Stimulated activated CD4-positive, alpha-beta T cell treated with anti-CD3 and anti-CD28 coated beads, TNF-alpha, amount 100 ng/mL, for 24 hours (primary cell): ENCODE data around the gene DBH.

ENCODE experiments used
- DNase-seq, 3 experiments: peaks; one replicate each; pipeline ENCODE4 v3.0.0-alpha.2; 2020; ENCODE audit warnings: low read depth in 3 of 3

Gene DBH

GRCh38 chr9:133635533-133636531 lies at the start of gene DBH:
Gene DBH (plus strand): TSS chr9:133636363. CDS start chr9:133636372, 9 bp downstream.
- DNase-seq, result no peak

- no peak for DNase-seq
Observed at GRCh38 chr9:133587051-133587450, 49.1 kb upstream of the DBH start.

- DNase-seq, result no peak
Observed at GRCh38 chr9:133587466-133587865, 48.7 kb upstream of the DBH start.

- peak; percentile 20 to 42 (median 25) for DNase-seq
Observed at GRCh38 chr9:133589454-133590227, 46.5 kb upstream of the DBH start.

GRCh38 chr9:133590231-133590855 lies 45.8 kb upstream of the DBH start:
- no peak for DNase-seq

GRCh38 chr9:133591116-133591910 lies 44.9 kb upstream of the DBH start:
- DNase-seq, result no peak

- DNase-seq, result no peak
Observed at GRCh38 chr9:133591985-133592384, 44.2 kb upstream of the DBH start.

GRCh38 chr9:133592731-133593409 lies 43.3 kb upstream of the DBH start:
- DNase-seq, result peak in 1 of 3 experiments; percentile 20

GRCh38 chr9:133593587-133594253 lies 42.4 kb upstream of the DBH start:
- no peak for DNase-seq

GRCh38 chr9:133594310-133594709 lies 41.9 kb upstream of the DBH start:
- no peak for DNase-seq

- no peak for DNase-seq
Observed at GRCh38 chr9:133595910-133596309, 40.3 kb upstream of the DBH start.

- DNase-seq, result no peak
Observed at GRCh38 chr9:133597316-133597957, 38.7 kb upstream of the DBH start.

GRCh38 chr9:133598978-133599377 lies 37.2 kb upstream of the DBH start:
- DNase-seq, result no peak

GRCh38 chr9:133599470-133600173 lies 36.5 kb upstream of the DBH start:
- no peak for DNase-seq

- DNase-seq, result no peak
Observed at GRCh38 chr9:133600739-133601138, 35.4 kb upstream of the DBH start.

- DNase-seq, result no peak
Observed at GRCh38 chr9:133601746-133602145, 34.4 kb upstream of the DBH start.

GRCh38 chr9:133602277-133602676 lies 33.9 kb upstream of the DBH start:
- no peak for DNase-seq

- DNase-seq, result no peak
Observed at GRCh38 chr9:133603135-133603927, 32.8 kb upstream of the DBH start.
